Esophagus muscularis mucosa (tissue), 4 donors: ENCODE results near the gene CDV3. TPM values are rescaled to one million over a fixed set of nuclear protein-coding genes. Genes with fewer than 3 reads are reported as not detected.

ENCODE experiments used
- DNase-seq: peaks from one replicate; pipeline ENCODE4 v3.0.0-alpha.2; 2017; ENCODE audit errors: extremely low spot score
- H3K27ac ChIP-seq, 4 donors: fragments of 200-600 bp; sonication (generic); replicated peaks in 1 of 4; 1 replicate in 3 of 4; 2 replicates in 1 of 4; pipeline ENCODE4 v1.5.1; 2016 to 2019; ENCODE audit warnings: mild to moderate bottlenecking in 1 of 4
- H3K27me3 ChIP-seq, 4 donors: fragments of 200-600 bp; sonication (generic); one replicate each; pipeline versions ENCODE4 v1.5.1 to v1.6.0; 2016 to 2019
- H3K36me3 ChIP-seq, 4 donors: fragments of 200-600 bp; sonication (generic); one replicate each; pipeline ENCODE4 v1.5.1; 2016 to 2019
- H3K4me1 ChIP-seq, 4 donors: fragments of 200-600 bp; sonication (generic); one replicate each; pipeline ENCODE4 v1.5.1; 2016 to 2019
- H3K4me3 ChIP-seq, 4 donors: fragments of 200-600 bp; sonication (generic); 1 replicate in 2 of 4; 2 replicates in 2 of 4; pipeline ENCODE4 v1.5.1; 2016 to 2019; ENCODE audit warnings: mild to moderate bottlenecking in 4 of 4, moderate library complexity in 1 of 4
- H3K9me3 ChIP-seq, 4 donors: fragments of 200-600 bp; sonication (generic); 1 replicate in 3 of 4; 2 replicates in 1 of 4; pipeline ENCODE4 v1.5.1; 2016 to 2019
- CTCF ChIP-seq, 3 experiments: fragments of 200-600 bp in 2 of 3; fragments of 450-650 bp in 1 of 3; sonication (generic) in 2 of 3; IDR thresholded peaks; one replicate each; pipeline ENCODE4 v1.5.1; 2017 to 2019; ENCODE audit warnings: antibody characterized with exemption in 3 of 3, mild to moderate bottlenecking in 2 of 3, moderate library complexity in 1 of 3
- EP300 ChIP-seq: sonication (generic); formaldehyde crosslinking; IDR thresholded peaks from one replicate; pipeline ENCODE4 v1.6.1; 2017; ENCODE audit warnings: antibody characterized with exemption
- POLR2A ChIP-seq: fragments of 450-650 bp; IDR thresholded peaks from one replicate; pipeline ENCODE4 v1.6.1; 2017; ENCODE audit warnings: antibody characterized with exemption, moderate library complexity, mild to moderate bottlenecking, low read depth
- POLR2AphosphoS5 ChIP-seq, 2 donors: sonication (generic); formaldehyde crosslinking; IDR thresholded peaks; one replicate each; pipeline ENCODE4 v1.6.1; 2017; ENCODE audit warnings: antibody characterized with exemption in 2 of 2
- WGBS: methylation state at CpG from one replicate; pipeline ENCODE4 v1.1.5; 2018; 5-methylcytosine and 5-hydroxymethylcytosine counted together
- intact Hi-C: fragments of 100-400 bp; cut with DNase I; formaldehyde crosslinking; loops from one replicate; pipeline ENCODE4 v1.15.1; 2023
- total RNA-seq, 4 donors: library from RNA; depleted of rRNA; stranded (reverse); fragments of >200 nt; gene quantifications; one replicate each; pipeline versions ENCODE4 v1.1.0 to v1.2.1, GENCODE V29; 2016

Gene CDV3
- total RNA-seq, 4 donors from 2014 or later, result 136 to 249 (median 195) TPM

- peaks cover 61 to 71% (median 67%) of the 10 kb centered on the region in 4 donors for H3K4me1 ChIP-seq
- peak overlapping the region; percentile 66 to 90 (median 84) for H3K4me3 ChIP-seq
- peak; percentile 100 for DNase-seq
- peak; percentile 45 for TF ChIP-seq POLR2A
- peak in 1 of 2 donors; percentile 90 for TF ChIP-seq POLR2AphosphoS5 (IDR thresholded peaks at IDR 0.05)
- TF ChIP-seq EP300, result no peak
- no peak for TF ChIP-seq CTCF (IDR thresholded peaks at IDR 0.05)
- peak overlapping the region; percentile 94 to 99 (median 96) for H3K27ac ChIP-seq
- intact Hi-C loops, result loop anchor here (10.0 kb wide), 3 partner anchors 108 to 848 kb away; partner anchors contain the start of gene NPHP3
- no peaks in the 10 kb centered on the region for H3K9me3 ChIP-seq
- no peaks in the 10 kb centered on the region for H3K27me3 ChIP-seq
- WGBS, result under 1% methylated on average over 22 of the region's 33 CpGs
- H3K36me3 ChIP-seq, result peaks cover 2 to 22% (median 14%) of the 10 kb centered on the region in 4 donors
These were observed 345 bp upstream of the CDV3 start for GRCh38 chr3:133573054-133573628.

GRCh38 chr3:133574260-133574881, 885 bp downstream of the CDV3 start:
- no peak for DNase-seq
- H3K27me3 ChIP-seq, result no peaks in the 10 kb centered on the region
- H3K9me3 ChIP-seq, result no peaks in the 10 kb centered on the region
- TF ChIP-seq EP300, result no peak
- peak in 2 of 3 experiments; percentile 7 to 12 for TF ChIP-seq CTCF (IDR thresholded peaks at IDR 0.05)
- TF ChIP-seq POLR2AphosphoS5 (IDR thresholded peaks at IDR 0.05), result peak; percentile 70 to 75
- TF ChIP-seq POLR2A, result no peak
- H3K4me1 ChIP-seq, result peaks cover 69 to 82% (median 78%) of the 10 kb centered on the region in 4 donors
- intact Hi-C loops, result loop anchor here (10.0 kb wide), 3 partner anchors 110 to 850 kb away; partner anchors contain the start of gene NPHP3
- peak overlapping the region; percentile 94 to 99 (median 96) for H3K27ac ChIP-seq
- peaks cover 5 to 34% (median 23%) of the 10 kb centered on the region in 4 donors for H3K36me3 ChIP-seq
- 0% methylated on average over 8 of the region's 54 CpGs for WGBS
- H3K4me3 ChIP-seq, result peak overlapping the region; percentile 66 to 90 (median 84)

GRCh38 chr3:133575086-133575485, 1.6 kb downstream of the CDV3 start:
- TF ChIP-seq POLR2AphosphoS5 (IDR thresholded peaks at IDR 0.05) (no peak), POLR2A (no peak), CTCF (IDR thresholded peaks at IDR 0.05) (no peak), EP300 (no peak)
- Histone ChIP-seq H3K27me3 (no peaks in the 10 kb centered on the region), H3K4me3 (peak overlapping the region; percentile 66 to 90 (median 84)), H3K9me3 (no peaks in the 10 kb centered on the region), H3K4me1 (peaks cover 69 to 81% (median 78%) of the 10 kb centered on the region in 4 donors), H3K27ac (peak overlapping the region; percentile 94 to 99 (median 96)), H3K36me3 (peaks cover 6 to 41% (median 28%) of the 10 kb centered on the region in 4 donors)
- 35% methylated on average over 4 of the region's 4 CpGs for WGBS
- no peak for DNase-seq
- intact Hi-C loops, result loop anchor here (10.0 kb wide), 3 partner anchors 110 to 850 kb away; partner anchors contain the start of gene NPHP3

- 34% methylated on average over 3 of the region's 3 CpGs for WGBS
- TF ChIP-seq POLR2AphosphoS5 (IDR thresholded peaks at IDR 0.05) (no peak), EP300 (no peak), CTCF (IDR thresholded peaks at IDR 0.05) (no peak), POLR2A (no peak)
- H3K36me3 ChIP-seq, result peaks cover 11 to 51% (median 32%) of the 10 kb centered on the region in 4 donors
- H3K4me1 ChIP-seq, result peaks cover 61 to 81% (median 77%) of the 10 kb centered on the region in 4 donors
- no peak for DNase-seq
- H3K27me3 ChIP-seq, result no peaks in the 10 kb centered on the region
- peak overlapping the region in 2 of 4 donors; percentile 95 to 99 for H3K27ac ChIP-seq
- intact Hi-C loops, result loop anchor here (10.0 kb wide), 3 partner anchors 111 to 851 kb away; partner anchors contain the start of gene NPHP3
- H3K4me3 ChIP-seq, result peak overlapping the region; percentile 66 to 90 (median 84)
- no peaks in the 10 kb centered on the region for H3K9me3 ChIP-seq
These were observed 2.7 kb downstream of the CDV3 start for GRCh38 chr3:133576169-133576568.
